AG04450 (cell line): Measurements from ENCODE around the gene SVOPL. TPM values are rescaled to one million over a fixed set of nuclear protein-coding genes. Genes with fewer than 3 reads are reported as not detected.

ENCODE experiments used
- CTCF ChIA-PET: fragments of 300-600, 350-600 bp; formaldehyde crosslinking; extraction: SDS; loops from one replicate; lab custom pipeline; 2022; ENCODE audit warnings: antibody characterized with exemption, inconsistent platforms; lab: Charles Lee
- POLR2A ChIA-PET: fragments of 350-600 bp; formaldehyde crosslinking; extraction: SDS; loops from one replicate; lab custom pipeline; 2021; ENCODE audit warnings: antibody characterized with exemption, inconsistent platforms; lab: Yijun Ruan, JAX
- DNase-seq: peaks from one replicate; pipeline ENCODE4 v3.0.0-alpha.2; 2011; ENCODE audit warnings: low read depth, low spot score
- H3K27ac ChIP-seq: one replicate; pipeline ENCODE4 v1.5.1; 2012; ENCODE audit warnings: low read depth, low read length, control low read depth
- H3K27me3 ChIP-seq: one replicate; pipeline ENCODE4 v1.6.0; 2012; ENCODE audit warnings: low read length; ENCODE audit not compliant: control insufficient read depth, insufficient read depth
- H3K4me3 ChIP-seq: 2 replicates; pipeline ENCODE4 v1.5.1; 2011; ENCODE audit warnings: mild to moderate bottlenecking, low read depth, low read length, control low read depth
- H3K9me3 ChIP-seq: 2 replicates; pipeline ENCODE4 v1.5.1; 2012; ENCODE audit warnings: low read length; ENCODE audit not compliant: control insufficient read depth, insufficient read depth
- polyA minus RNA-seq: library from RNA; depleted of rRNA, polyadenylated mRNA; stranded (reverse); fragments of >200 nt; gene quantifications from 2 replicates; pipeline ENCODE4 v1.2.3, GENCODE V29; 2011; rRNA and poly(A)+ RNA removed
- polyA plus RNA-seq: library from polyadenylated mRNA; depleted of rRNA; stranded (reverse); fragments of >200 nt; gene quantifications from 2 replicates; pipeline ENCODE4 v1.2.3, GENCODE V29; 2011; rRNA removed
- TF ChIP-seq, protein P1 (sequence below): IDR thresholded peaks from 2 replicates; pipeline ENCODE4 v1.5.1; 2011; ENCODE audit warnings: low read depth, low read length, control low read depth, inconsistent platforms

SVOPL gene, protein sequence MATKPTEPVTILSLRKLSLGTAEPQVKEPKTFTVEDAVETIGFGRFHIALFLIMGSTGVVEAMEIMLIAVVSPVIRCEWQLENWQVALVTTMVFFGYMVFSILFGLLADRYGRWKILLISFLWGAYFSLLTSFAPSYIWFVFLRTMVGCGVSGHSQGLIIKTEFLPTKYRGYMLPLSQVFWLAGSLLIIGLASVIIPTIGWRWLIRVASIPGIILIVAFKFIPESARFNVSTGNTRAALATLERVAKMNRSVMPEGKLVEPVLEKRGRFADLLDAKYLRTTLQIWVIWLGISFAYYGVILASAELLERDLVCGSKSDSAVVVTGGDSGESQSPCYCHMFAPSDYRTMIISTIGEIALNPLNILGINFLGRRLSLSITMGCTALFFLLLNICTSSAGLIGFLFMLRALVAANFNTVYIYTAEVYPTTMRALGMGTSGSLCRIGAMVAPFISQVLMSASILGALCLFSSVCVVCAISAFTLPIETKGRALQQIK
- not detected in 2 replicates for polyA plus RNA-seq
- not detected in 2 replicates for polyA minus RNA-seq

DNA sequence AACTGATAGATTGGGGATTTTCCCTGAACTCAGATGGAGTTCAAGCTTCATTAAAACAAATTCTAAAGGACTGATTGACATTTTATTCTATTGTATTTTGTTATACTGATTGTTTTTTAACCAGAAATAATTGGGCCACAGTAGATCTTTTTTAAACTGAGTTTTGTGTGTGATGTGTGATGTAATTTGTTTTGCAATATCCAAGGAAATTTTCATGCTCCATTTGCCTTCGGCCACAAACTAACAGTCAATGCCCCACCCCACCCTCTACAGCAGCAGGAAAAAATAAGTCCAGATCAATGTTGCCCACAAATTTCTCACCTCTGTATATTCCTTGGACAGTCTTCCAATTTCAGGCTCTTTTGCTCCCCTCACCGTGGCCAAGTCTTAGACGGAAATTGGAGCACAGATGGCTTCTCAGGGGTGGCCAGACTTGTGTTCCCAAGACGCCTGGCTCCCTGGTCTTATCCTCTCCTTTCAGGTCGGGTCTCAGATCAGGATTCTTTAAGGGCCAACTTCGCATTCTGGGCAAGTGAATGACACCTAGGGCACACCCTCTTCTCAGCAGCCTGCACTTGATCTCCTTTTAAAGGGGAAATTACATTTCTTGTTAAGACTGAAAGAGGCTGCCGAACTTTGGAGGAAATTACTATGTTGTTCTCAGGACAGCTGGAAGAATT is at the start of gene SVOPL:
TSS of gene SVOPL (minus strand) at position 506 of the 680 bp plus-strand sequence. CDS start 22,317 bp downstream, outside the sequence.
- Histone ChIP-seq H3K9me3 (peaks cover 18% of the 10 kb centered on the region), H3K4me3 (no peak within 1 kb of the TSS), H3K27me3 (no peaks in the 10 kb centered on the region), H3K27ac (no peak within 1 kb of the TSS)
- ChIA-PET POLR2A (no interaction called here), CTCF (no interaction called here)
- TF ChIP-seq, protein P1, sequence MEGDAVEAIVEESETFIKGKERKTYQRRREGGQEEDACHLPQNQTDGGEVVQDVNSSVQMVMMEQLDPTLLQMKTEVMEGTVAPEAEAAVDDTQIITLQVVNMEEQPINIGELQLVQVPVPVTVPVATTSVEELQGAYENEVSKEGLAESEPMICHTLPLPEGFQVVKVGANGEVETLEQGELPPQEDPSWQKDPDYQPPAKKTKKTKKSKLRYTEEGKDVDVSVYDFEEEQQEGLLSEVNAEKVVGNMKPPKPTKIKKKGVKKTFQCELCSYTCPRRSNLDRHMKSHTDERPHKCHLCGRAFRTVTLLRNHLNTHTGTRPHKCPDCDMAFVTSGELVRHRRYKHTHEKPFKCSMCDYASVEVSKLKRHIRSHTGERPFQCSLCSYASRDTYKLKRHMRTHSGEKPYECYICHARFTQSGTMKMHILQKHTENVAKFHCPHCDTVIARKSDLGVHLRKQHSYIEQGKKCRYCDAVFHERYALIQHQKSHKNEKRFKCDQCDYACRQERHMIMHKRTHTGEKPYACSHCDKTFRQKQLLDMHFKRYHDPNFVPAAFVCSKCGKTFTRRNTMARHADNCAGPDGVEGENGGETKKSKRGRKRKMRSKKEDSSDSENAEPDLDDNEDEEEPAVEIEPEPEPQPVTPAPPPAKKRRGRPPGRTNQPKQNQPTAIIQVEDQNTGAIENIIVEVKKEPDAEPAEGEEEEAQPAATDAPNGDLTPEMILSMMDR, result no peak
- DNase-seq, result no peak

DNA sequence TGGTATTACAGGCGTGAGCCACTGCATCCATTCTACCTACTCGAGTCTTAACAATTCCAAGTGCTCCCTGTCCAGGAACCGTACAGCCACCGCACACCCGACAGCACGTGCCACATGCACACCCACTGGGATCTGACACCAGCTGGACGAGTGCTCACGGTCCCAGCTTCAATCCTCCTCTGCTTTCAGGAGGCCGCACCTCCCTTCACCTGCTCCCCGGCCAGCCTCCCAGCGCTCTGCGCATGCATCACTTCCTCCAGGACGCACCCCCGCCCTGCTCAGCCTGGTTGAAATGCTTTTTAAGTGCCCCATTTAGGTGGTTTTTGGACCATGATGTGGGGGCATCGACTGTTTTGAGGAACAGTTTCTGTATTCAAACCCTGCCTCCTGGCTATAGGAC is 49.3 kb upstream of the SVOPL start:
- no peak for DNase-seq
- Histone ChIP-seq H3K4me3 (no peak overlapping the region), H3K27ac (no peak overlapping the region), H3K27me3 (no peaks in the 10 kb centered on the region), H3K9me3 (peaks cover 2% of the 10 kb centered on the region; the same call in 1 of the 2 replicates)
- TF ChIP-seq, protein P1, result no peak
- ChIA-PET POLR2A (no interaction called here), CTCF (interaction anchor here (1.4 kb wide), 1 partner anchor 12 kb away, joined by 3 read pairs; no protein-coding TSS in a partner anchor)

DNA sequence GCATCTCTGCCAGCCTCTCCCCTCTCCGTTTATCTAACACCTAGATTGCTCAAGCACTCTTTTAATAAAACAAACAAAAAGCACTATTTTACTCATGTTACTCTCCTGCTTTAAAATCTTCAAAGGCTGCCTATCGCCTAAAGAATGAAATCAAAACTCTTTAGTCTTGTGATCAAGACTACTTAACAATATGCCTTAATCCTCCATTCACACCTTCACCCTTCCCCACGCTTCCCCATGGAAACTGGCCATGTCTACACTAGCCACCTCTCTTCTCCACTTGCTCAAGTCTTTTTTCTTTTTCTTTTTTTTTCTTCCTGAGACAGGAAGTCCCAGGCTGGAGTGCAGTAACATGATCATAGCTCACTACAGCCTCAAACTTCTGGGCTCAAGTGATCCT is 48.8 kb upstream of the SVOPL start:
- CTCF ChIA-PET, result no interaction called here
- no peak overlapping the region for H3K4me3 ChIP-seq
- H3K9me3 ChIP-seq, result peaks cover 2% of the 10 kb centered on the region; the same call in 1 of the 2 replicates
- POLR2A ChIA-PET, result no interaction called here
- H3K27me3 ChIP-seq, result no peaks in the 10 kb centered on the region
- no peak overlapping the region for H3K27ac ChIP-seq
- no peak for DNase-seq
- TF ChIP-seq, protein P1, result no peak

DNA sequence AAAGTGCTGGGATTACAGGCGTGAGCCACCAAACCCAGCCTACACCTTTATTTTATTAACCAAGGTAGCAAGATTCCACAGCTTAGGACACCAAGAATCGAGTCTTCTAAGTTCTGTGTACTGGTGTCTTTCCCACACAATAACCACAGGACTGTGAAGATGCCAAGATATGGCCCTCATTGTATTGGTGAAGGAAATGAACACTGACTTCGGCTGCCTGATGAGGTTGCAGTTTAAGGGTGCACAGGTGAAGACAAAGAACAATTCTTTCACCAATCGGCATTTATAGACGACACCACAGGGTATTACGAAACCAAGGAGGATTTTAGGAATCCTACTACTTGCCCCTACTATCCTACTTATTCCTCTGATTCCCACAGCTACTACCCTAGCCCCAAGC is 47.5 kb upstream of the SVOPL start:
- TF ChIP-seq, protein P1, result no peak
- CTCF ChIA-PET, result interaction anchor here (0.7 to 2.5 kb wide), 2 partner anchors 10 to 586 kb away, joined by 3 to 10 read pairs; no protein-coding TSS in a partner anchor
- Histone ChIP-seq H3K4me3 (no peak overlapping the region), H3K9me3 (peaks cover 2% of the 10 kb centered on the region; the same call in 1 of the 2 replicates), H3K27me3 (no peaks in the 10 kb centered on the region), H3K27ac (no peak overlapping the region)
- DNase-seq, result no peak
- POLR2A ChIA-PET, result no interaction called here
